HuH-7.5 (cell line): ENCODE results near the gene PKD1.

Experiments
- DNase-seq: peaks from one replicate; pipeline ENCODE4 v3.0.0; 2011; ENCODE audit warnings: low spot score

Gene PKD1

DNA sequence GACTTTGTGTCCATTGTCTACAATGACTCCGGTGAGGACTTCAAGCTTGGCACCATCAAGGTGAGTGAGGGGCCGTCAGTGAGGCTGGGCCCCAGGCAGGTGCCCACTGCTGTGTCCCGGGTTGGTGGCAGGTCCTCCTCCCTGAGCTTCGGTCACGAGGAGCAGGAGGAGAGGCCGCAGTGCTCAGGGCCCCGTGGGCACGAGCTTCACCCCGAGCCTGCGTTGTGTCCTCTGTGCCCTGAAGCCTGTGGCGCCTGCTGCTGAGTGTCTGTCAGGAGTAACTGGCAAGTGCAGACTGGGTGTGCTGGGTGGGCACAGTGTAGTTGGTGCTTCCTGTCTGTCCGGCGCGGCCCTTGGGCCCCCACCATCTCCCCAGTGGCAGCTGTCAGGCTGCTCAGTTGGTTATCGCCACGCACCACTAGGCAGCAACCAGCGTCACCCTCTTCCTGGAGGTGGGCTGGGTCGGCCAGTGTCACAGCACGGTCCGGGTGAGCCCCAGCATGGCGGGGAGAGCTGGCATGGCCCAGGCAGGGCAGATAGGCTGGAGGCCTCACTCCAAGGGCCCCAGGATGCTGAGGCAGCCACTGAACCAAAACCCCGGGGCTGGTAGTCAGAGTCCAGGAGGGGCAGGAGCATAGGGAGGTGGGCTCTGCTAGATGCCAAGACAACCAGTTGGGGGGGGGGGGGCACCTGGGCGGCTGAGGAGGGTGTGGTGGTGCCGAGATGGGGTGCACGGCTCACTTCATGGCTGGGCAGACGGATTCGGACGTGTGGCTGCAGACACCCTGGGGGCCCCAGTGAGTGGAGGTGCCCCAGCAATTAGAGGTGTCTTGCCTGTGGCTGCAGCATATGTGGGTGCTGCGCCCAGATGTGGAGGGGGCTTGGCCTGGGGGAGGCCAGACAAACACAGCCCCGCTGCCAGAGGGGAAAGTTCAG is 48.6 kb downstream of the PKD1 start:
- no peak for DNase-seq

DNA sequence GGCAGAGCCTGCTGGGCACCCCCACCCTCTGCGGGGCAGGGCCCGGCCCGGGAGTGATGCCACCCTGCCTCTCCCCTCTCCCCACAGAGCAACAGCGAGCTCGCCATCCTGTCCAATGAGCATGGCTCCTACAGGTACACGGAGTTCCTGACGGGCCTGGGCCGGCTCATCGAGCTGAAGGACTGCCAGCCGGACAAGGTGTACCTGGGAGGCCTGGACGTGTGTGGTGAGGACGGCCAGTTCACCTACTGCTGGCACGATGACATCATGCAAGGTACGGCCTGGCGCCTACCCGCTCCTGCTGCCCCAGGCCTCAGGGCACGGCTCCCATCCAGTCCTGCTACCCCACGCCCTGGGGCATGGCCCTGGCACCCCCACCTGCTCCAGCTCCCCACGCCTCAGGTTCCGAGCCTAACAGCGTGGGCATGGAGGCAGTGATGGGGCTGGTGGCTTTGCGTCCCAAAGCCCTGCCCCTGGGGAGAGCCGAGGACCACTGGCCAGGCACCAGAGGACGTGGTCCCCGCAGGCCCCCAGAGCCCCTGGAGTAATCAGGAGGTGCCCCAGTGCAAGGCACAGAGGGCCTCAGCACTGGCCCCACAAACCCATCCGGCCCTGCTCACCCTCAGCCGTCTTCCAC is 49.5 kb downstream of the PKD1 start:
- no peak for DNase-seq

DNA sequence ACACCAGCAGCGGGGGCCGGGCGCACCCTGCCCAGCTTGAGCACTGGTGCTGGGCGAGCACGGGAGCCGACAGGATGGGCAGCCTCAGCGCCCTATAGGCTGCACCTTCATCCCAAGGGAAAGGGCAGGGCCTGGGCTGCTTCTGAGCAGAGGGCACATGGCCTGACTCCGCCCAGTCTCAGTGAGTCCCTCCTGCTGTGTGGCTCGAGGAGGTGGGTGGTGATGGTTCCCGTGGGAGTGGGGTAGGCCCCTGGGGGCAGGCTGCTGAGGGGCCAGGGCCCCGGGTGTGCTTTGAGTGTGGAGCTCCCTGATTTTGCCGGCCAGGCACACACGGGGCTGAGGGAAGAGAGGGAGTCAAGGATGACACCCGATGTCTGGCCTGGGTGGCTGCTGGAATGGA is 50.0 kb downstream of the PKD1 start:
- no peak for DNase-seq

DNA sequence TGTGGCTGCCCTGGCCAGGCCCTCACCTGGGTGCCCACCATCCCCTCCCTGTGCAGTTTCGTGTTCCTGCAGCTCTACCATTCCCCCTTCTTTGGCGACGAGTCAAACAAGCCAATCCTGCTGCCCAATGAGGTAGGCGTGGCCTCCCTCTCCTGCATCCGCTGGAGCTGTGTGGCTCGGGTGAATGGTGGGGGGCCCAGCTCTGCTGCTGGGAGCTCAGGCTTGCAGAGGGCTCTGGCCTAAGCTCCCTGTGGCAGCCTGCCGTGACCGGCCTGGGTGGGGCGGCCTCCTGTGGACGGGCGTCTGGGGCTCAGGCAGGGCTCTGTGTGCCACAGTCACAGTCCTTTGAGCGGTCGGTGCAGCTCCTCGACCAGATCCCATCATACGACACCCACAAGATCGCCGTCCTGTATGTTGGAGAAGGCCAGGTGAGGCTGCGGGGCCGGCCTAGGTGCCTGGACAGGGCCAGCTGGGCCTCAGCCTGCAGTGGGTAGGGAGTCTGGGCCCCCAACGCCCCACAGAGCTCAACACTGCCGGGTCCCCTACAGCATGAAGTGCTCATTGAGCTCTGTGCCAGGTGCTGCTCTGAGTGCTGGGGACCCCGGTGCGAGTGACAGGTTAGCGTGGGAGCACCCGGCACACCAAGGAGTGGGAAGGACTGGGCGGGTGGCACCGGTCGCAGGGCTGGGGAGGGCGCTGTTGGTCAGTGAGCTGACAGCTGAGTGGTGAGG is 50.6 kb downstream of the PKD1 start:
- DNase-seq, result no peak

DNA sequence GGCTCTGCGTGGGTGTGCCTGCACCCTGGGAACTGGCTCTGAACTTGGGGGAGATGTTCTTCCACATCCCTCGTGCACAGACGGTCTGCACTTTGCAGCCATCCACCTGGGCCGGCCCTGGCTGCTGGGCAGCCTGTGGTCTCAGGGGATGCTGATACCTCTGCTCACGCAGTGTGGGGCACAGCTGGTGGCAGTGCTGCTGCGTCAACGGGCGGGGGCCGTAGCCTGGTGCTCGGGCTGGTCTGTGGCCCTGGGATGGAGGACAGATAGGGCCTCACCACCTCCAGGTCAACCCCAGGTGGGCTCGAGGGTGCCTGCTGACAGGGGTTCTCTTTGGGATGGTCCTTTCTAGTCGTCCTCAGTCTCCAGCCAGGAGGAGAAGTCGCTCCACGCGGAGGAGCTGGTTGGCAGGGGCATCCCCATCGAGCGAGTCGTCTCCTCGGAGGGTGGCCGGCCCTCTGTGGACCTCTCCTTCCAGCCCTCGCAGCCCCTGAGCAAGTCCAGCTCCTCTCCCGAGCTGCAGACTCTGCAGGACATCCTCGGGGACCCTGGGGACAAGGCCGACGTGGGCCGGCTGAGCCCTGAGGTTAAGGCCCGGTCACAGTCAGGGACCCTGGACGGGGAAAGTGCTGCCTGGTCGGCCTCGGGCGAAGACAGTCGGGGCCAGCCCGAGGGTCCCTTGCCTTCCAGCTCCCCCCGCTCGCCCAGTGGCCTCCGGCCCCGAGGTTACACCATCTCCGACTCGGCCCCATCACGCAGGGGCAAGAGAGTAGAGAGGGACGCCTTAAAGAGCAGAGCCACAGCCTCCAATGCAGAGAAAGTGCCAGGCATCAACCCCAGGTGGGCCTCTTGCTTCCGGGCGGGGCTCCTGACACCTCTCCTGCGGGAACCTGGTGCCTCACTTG is 51.6 kb downstream of the PKD1 start:
- DNase-seq, result no peak

DNA sequence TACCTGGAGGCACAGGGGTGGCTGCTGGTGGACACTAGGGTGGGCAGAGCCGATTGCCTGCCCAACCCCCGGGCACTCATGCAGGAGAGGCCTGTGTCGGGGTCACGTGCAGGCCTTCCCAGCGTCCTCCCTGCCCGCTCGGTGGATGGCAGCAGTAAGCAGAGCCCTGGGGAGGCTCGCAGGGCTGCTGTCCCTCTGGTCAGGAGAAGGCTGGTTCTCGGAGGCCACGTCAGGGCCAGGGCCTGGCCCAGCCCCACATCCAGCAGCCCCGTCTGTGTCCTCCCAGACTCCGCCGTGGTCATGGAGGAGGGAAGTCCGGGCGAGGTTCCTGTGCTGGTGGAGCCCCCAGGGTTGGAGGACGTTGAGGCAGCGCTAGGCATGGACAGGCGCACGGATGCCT is 52.3 kb downstream of the PKD1 start:
- no peak for DNase-seq

DNA sequence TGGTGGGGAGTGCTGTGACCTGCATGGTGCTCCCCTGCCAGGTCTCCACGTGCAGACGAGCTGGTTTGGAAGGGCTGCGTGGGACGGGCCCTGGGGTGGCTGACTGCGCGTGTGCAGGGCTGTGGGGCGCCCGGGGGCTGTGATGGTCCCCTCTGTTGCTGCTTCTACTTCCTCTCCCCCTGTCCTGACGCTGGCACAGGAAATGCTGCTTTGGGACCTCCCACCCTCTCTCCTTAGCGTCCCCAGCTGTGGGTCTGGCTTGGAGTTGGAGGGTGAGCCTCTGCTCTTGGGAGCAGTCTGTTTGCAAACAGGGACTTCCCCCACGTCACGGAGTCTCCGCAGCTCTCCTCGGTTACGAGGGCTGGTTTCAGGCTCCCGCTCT is 52.7 kb downstream of the PKD1 start:
- DNase-seq, result no peak

DNA sequence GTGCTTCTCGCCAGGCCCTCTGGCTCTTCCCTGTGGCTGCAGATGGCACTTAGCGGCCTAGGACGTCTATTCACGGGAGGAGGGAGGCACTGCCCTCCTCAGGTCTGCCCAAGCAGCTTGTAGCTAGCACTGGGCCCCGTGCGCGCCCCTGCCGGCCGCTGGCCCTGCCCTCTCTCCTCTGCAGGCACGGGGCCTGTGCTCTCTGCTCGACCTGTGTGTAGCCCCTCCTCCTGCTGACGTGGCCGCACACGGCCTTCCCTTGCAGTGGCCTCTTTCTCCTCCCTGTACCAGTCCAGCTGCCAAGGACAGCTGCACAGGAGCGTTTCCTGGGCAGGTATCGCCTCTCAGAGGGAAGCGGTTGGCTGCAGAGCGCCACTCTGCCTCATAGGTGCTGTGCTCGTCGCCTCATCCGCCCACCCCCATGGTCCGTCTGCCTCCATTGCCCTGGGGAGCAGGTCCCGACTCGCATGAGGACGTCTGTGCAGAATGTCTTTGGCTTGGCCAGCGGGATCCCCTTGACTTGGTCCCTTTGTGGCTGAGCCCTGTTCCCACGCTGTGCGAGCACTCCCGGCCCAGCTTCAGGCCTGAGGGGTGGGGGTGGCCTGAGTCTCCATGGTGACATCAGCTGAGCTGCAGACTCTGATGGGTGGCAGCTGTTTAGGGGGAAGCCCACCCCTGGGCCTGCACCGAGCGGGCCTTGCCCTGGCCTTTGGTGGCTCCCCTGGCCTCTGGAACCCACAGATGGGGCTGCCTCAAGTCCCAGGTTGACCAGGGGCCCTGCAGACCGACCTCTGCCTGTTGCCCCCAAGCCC is 53.3 kb downstream of the PKD1 start:
- no peak for DNase-seq

DNA sequence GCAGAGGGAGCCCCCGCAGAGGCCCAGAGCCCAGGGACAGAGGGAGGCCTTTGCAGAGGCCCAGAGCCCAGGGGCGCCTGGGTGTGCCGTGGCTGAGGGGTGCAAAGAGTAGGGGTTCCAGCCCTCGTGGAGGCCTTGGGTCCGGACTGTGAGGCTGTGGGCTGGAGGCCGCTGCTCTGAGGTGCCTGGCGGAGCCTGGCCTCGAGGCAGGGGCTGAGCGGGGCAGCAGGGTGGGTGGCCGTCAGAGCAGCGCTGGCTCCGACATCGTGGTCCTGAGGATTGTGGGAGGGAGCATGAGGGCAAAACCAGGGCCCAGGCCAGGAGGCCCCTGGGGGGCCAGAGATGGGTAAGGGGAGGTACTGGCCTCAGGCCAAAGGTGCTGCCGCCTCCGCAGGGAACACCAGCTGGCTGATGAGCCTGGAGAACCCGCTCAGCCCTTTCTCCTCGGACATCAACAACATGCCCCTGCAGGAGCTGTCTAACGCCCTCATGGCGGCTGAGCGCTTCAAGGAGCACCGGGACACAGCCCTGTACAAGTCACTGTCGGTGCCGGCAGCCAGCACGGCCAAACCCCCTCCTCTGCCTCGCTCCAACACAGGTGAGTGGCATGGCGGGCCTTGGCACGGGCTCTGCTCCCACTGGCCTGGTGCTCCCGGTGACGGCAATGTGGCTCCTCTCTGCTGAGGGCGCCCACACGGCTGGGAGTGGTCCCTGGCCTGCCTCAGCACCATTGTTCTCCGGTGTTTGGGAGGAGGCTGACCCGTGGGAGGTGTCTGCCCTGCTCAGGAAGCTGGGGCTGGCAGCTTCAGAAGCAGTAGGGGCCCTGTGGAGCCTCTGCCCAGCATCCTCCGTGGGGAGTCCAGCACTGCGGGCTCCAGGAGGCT is 54.3 kb downstream of the PKD1 start:
- no peak for DNase-seq

DNA sequence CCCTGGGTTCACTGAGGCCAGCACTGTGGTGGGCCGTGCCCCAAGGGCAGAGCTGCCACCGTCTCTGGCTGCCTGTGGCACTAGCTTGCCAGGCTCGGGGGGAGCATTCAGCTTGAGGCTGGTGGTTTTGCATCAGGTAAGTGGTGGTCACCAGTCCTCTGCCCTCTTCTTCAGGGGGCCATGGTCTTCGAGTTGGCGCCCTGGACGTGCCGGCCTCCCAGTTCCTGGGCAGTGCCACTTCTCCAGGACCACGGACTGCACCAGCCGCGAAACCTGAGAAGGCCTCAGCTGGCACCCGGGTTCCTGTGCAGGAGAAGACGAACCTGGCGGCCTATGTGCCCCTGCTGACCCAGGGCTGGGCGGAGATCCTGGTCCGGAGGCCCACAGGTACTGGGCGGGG is 55.7 kb downstream of the PKD1 start:
- no peak for DNase-seq

DNA sequence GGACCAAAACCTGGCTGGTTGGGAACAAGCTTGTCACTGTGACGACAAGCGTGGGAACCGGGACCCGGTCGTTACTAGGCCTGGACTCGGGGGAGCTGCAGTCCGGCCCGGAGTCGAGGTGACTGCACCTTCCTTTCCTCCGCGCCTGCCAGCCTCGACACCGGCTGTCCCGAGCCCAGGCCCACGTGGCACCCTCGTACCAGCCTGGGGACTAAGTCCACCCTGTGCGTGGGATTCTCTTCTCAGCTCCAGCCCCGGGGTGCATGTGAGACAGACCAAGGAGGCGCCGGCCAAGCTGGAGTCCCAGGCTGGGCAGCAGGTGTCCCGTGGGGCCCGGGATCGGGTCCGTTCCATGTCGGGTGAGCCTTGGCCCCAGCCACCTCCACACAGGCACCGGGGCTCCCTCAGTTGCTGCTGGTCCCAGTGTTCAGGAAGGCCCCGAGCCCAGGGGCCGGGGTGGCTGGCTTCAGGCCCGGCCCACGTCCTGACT is 56.3 kb downstream of the PKD1 start:
- DNase-seq, result no peak

DNA sequence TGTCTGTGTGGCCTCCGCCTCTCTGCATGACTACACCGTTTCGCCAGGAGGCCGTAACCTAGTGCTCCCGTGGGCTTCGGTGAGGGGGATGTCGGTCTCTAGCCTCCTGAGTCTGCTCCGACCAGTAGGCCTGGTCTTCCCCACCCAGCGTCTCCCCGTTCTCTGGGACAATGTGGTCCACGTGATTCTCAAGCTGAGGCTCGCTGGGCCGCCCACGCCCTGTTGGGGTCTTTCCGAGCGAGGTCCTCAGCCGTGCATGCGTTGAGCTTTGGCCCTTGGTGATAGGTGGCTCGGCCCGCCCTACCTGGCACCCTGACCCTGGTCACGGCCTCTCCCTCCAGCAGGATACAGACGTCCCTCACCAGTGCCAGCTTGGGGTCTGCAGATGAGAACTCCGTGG is 57.0 kb downstream of the PKD1 start:
- DNase-seq, result no peak

DNA sequence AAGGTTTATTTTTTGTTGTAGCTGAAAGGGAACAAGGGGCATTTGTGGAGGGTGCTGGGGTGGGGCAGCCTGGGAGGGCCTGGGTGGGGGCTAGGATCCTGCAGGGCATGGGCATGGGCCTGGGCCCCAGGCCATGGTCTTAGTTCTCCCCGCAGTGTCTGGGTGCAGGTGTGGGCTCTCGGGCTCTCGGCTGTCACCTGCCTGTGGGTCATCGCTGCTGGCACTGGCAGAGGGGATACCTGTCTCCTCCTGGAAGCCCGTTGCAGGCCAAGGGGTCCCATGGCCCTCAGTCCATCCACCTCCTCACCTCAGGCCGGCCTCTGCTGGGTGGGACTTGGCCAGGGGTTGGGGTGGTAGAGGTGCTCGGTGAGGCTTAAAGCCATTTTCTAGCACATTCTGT is 57.6 kb downstream of the PKD1 start:
- DNase-seq, result no peak

DNA sequence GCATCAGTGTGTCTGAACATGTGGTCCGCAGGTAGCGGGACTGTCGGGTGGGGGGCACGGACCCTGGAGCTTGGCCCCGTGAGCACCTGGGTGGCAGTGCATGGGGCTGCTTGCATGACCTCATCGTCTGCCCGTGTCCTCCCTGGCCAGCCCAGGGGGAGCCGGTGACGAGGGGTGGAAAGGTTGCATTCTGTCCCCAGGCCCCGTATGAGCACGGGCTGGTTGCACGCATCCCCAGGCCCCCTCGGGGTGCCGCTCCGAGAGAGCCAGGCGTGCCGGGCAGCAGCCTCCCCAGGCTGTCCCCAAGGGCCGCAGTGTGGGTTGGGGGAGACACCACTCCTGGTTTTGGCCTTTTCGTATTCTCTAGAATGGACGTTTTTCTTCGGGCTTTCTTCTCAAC is 58.0 kb downstream of the PKD1 start:
- no peak for DNase-seq

DNA sequence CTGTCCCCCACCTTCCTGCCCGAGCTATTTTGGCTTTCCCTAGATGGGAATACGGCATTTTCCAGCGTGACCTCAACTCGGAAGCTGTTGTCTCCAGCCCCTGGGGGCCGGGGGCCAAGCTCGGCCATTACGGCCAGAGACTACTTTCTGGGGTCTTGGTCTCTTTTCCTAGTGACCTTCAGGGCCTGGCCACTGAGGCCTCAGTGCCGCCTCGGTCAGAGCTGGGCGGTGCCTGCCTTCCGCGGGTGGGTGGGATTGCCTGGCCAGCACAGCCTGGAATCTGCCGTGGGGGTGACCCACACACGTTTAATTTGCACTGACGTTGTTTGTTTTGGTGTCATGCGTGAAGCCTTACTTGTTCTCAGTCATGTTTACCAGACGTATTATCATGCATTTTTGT is 58.7 kb downstream of the PKD1 start:
- no peak for DNase-seq

DNA sequence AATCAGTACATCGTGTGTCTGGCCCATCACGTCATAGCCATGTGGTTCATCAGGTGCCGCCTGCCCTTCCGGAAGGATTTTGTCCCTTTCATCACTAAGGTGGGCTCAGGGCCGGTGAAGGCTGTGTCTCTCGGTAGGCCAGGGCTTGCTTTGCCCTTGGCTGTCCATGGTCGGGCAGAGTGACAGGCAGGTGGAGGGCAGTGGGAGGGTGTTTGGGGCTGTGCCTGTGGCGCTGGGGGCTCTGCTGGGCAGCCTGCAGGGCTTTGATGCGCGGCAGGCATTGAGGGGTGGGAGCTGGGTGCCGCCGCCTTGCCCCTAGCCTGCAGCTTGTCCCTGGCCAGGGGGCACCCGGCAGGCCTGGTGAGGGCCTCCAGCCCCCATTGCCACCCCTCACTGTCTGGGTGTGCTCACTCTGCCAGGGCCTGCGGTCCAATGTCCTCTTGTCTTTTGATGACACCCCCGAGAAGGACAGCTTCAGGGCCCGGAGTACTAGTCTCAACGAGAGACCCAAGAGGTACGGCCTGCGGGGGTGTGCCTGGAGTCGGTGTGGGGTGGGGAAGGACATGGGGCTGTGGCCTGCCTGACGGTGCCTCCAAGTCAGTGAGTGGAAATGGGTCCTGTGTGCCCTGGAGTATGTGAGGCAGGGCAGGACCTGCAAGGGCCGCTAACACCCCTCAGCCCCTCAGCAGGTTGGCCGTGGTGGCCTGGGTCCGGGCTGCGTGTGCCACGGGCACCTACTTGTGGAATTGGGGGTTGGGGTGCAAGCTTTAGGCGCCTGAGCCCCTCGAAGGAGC is 59.4 kb downstream of the PKD1 start:
- DNase-seq, result no peak

DNA sequence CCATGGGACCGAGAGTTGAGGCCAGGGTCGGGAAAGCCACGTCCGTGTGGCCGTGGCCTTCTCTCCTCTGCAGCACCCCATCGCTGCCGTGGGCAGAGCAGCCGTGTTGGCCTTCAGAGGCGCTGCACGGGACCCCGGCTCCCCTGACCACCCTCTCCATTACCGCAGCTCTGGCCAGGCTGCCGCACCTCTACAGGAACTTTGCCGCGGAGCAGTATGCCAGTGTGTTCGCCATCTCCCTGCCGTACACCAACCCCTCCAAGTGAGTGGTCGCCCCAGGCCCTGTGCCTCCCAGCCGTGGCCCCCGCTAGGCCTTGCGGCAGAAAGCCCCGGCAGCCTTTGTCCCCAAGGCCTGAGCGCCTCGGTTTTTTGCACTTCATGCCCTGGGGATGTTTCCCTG is 60.1 kb downstream of the PKD1 start:
- DNase-seq, result no peak

DNA sequence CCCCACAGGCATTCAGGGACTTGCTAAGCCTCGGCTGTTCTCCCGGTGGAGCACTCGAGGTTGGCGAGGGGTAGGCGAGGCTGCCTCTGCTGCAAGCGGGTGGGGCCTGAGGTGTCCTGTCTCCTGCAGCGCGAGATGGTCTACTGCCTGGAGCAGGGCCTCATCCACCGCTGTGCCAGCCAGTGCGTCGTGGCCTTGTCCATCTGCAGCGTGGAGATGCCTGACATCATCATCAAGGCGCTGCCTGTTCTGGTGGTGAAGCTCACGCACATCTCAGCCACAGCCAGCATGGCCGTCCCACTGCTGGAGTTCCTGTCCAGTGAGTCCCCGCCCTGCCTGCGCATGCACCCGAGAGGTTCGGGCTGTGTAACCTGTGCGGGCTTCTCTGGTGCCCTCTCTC is 61.6 kb downstream of the PKD1 start:
- DNase-seq, result no peak

DNA sequence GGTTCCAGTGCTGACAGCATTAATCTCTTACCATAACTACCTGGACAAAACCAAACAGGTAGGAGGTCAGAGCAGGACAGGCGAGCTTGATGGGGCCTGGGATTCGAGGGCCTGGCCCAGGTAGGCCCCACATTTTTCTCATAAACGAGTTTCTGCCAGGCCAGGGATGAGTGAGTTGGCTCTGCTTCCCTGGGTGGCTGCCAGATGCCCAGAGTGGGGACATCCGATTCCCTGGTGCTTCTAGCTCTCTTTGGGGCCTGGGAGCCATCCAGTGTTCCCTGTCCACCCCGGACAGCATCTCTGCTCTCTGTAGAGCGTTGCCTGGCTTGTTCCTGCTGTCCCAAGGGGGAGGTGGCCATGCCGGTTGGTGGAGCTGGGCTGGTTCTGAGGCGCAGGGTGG is 62.8 kb downstream of the PKD1 start:
- DNase-seq, result no peak
